ENCODE data around the gene VAPA.
"Not testable (repeated sequence)": the region's sequence is repeated elsewhere in the genome, so short reads cannot be mapped to it uniquely, and the experiment has no call there.

VAPA gene

GRCh38 chr18:9886005-9886348 is 27.8 kb upstream of the VAPA start:
- no peak for DNase-seq

- no peak for DNase-seq
Observed at GRCh38 chr18:9887992-9888391, 25.8 kb upstream of the VAPA start.

GRCh38 chr18:9890196-9890595 is 23.6 kb upstream of the VAPA start:
- no peak for DNase-seq

GRCh38 chr18:9890957-9891356 is 22.9 kb upstream of the VAPA start:
- DNase-seq, result no peak

- DNase-seq, result not testable (repeated sequence)
Observed at GRCh38 chr18:9891515-9891914, 22.3 kb upstream of the VAPA start.

GRCh38 chr18:9894454-9895068 is 19.3 kb upstream of the VAPA start:
- no peak for DNase-seq

- no peak for DNase-seq
Observed at GRCh38 chr18:9897129-9897528, 16.7 kb upstream of the VAPA start.

- DNase-seq, result not testable (repeated sequence)
Observed at GRCh38 chr18:9897787-9898291, 16.0 kb upstream of the VAPA start.

GRCh38 chr18:9898792-9899549 is 14.8 kb upstream of the VAPA start:
- DNase-seq, result no peak

GRCh38 chr18:9899550-9899930 is 14.3 kb upstream of the VAPA start:
- not testable (repeated sequence) for DNase-seq

- DNase-seq, result no peak
Observed at GRCh38 chr18:9900699-9901098, 13.1 kb upstream of the VAPA start.

- DNase-seq, result no peak
Observed at GRCh38 chr18:9901377-9901776, 12.4 kb upstream of the VAPA start.

- not testable (repeated sequence) for DNase-seq
Observed at GRCh38 chr18:9902264-9902663, 11.6 kb upstream of the VAPA start.

- no peak for DNase-seq
Observed at GRCh38 chr18:9902832-9903231, 11.0 kb upstream of the VAPA start.

- no peak for DNase-seq
Observed at GRCh38 chr18:9905401-9905922, 8.4 kb upstream of the VAPA start.

- DNase-seq, result no peak
Observed at GRCh38 chr18:9906481-9906880, 7.3 kb upstream of the VAPA start.

- no peak for DNase-seq
Observed at GRCh38 chr18:9907867-9908266, 5.9 kb upstream of the VAPA start.

- DNase-seq, result no peak
Observed at GRCh38 chr18:9910071-9910470, 3.7 kb upstream of the VAPA start.

- DNase-seq, result no peak
Observed at GRCh38 chr18:9910661-9911060, 3.2 kb upstream of the VAPA start.

GRCh38 chr18:9911226-9911625 is 2.6 kb upstream of the VAPA start:
- no peak for DNase-seq

- DNase-seq, result not testable (repeated sequence)
Observed at GRCh38 chr18:9912285-9912684, 1.5 kb upstream of the VAPA start.

GRCh38 chr18:9913151-9913525 is 678 bp upstream of the VAPA start:
- DNase-seq, result no peak

- DNase-seq, result no peak
Observed at GRCh38 chr18:9914334-9914583, 443 bp downstream of the VAPA start.

- peak; percentile 71 for DNase-seq
Observed at GRCh38 chr18:9914584-9915290, 921 bp downstream of the VAPA start.
